HepG2 (cell line): ENCODE measurements around the gene PLD4.

ENCODE experiments used
- CBFB ChIP-seq: sonication (generic); formaldehyde crosslinking; IDR thresholded peaks from 2 replicates; pipeline ENCODE4 v1.4.0; 2020; ENCODE audit warnings: missing genetic modification reagents
- CTCF ChIP-seq: sonication (generic); formaldehyde crosslinking; IDR thresholded peaks from 2 replicates; pipeline ENCODE4 v1.5.0; 2020; ENCODE audit warnings: mild to moderate bottlenecking, missing genetic modification reagents, moderate library complexity
- EZH2 ChIP-seq: conservative IDR thresholded peaks from 2 replicates; pipeline ENCODE4 v1.6.1; 2012; ENCODE audit warnings: mild to moderate bottlenecking, low read depth, low read length, moderate library complexity
- FOXO1 ChIP-seq: sonication (generic); formaldehyde crosslinking; IDR thresholded peaks from 2 replicates; pipeline ENCODE4 v1.4.0; 2020; ENCODE audit warnings: missing genetic modification reagents
- JUN ChIP-seq: sonication (generic); formaldehyde crosslinking; IDR thresholded peaks from 2 replicates; pipeline ENCODE4 v1.4.0; 2020; ENCODE audit warnings: mild to moderate bottlenecking, missing genetic modification reagents
- KLF9 ChIP-seq: IDR thresholded peaks from 2 replicates; pipeline ENCODE4 v1.6.1; 2016; ENCODE audit warnings: low read depth
- POLR2A ChIP-seq, 2 experiments: IDR thresholded peaks; 2 replicates each; pipeline ENCODE4 v1.6.1; 2011; ENCODE audit warnings: low read depth in 2 of 2, low read length in 2 of 2, mild to moderate bottlenecking in 1 of 2, moderate library complexity in 1 of 2; ENCODE audit not compliant: insufficient read depth in 1 of 2
- SNAPC2 ChIP-seq: sonication (generic); formaldehyde crosslinking; IDR thresholded peaks from 2 replicates; pipeline ENCODE4 v1.8.1; 2022; ENCODE audit warnings: mild to moderate bottlenecking, missing genetic modification reagents
- SRF ChIP-seq: IDR thresholded peaks from 2 replicates; pipeline ENCODE4 v1.6.1; 2011; ENCODE audit warnings: mild to moderate bottlenecking, low read depth, low read length, moderate library complexity
- ZNF639 ChIP-seq: conservative IDR thresholded peaks from 2 replicates; pipeline ENCODE4 v1.6.1; 2018; ENCODE audit warnings: missing genetic modification reagents
- ZNF850 ChIP-seq: sonication (generic); formaldehyde crosslinking; conservative IDR thresholded peaks from 2 replicates; pipeline ENCODE4 v1.9.0; 2021; ENCODE audit warnings: mild to moderate bottlenecking, missing genetic modification reagents
- ZSCAN5A ChIP-seq: sonication (generic); formaldehyde crosslinking; IDR thresholded peaks from 2 replicates; pipeline ENCODE4 v1.8.0; 2022; ENCODE audit warnings: mild to moderate bottlenecking, missing genetic modification reagents, borderline replicate concordance

GRCh38 chr14:104877066-104877805, 47.4 kb upstream of the PLD4 start:
- no peak for TF ChIP-seq SRF
- no peak for TF ChIP-seq SNAPC2 (CRISPR knock-in tag)
- no peak for TF ChIP-seq JUN (CRISPR knock-in tag)
- no peak for TF ChIP-seq EZH2
- TF ChIP-seq ZSCAN5A (CRISPR knock-in tag), result no peak
- TF ChIP-seq CBFB (CRISPR knock-in tag), result no peak
- TF ChIP-seq ZNF639 (CRISPR knock-in tag), result no peak
- TF ChIP-seq KLF9 (CRISPR knock-in tag), result no peak
- no peak for TF ChIP-seq CTCF
- TF ChIP-seq POLR2A (IDR thresholded peaks at IDR 0.05; ENCODE audit: insufficient read depth in 1 of 2, low read depth in 2 of 2, low read length in 2 of 2), result no peak
- no peak for TF ChIP-seq ZNF850 (CRISPR knock-in tag)
- TF ChIP-seq FOXO1 (CRISPR knock-in tag), result no peak
